ENCODE data around the gene CHST11.

Gene CHST11

DNA sequence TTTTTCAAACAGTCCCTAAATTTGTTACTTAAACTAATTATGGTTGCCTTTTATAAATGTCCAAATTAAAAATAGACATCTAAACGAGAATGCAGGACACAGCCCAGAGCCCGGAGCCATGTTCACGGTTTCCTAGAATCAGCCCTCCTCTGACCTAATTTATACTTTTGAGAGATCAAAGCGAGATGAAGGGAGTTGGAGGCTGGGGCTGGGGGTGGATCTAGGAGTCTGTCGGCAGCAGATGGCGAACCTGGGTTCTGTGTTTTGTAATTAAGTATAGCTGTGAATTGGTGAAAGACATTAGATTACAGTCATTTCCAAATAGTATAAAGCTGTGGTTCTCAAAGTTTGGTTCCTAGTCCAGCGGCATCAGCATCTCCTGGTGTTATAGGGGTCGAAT, 291.2 kb downstream of the CHST11 start:
- DNase-seq, result no peak

DNA sequence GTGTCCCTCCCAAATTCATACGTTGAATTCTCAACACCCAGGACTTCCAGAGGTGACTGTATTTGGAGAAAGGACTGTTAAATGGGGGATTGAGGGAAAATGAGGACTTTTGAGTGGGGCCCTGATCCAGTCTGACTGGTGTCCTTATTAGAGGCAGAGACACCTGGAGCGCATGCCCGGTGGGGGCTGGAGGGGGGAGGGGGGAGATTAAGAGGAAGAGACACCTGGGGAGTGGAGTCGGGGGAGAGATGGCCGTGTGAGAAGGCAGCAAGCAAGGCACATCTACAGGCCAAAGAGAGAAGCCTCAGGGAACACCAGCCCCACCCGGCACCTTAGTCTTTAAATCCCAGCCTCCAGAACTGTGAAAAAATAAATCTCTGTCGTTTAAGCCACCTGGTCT, 291.6 kb downstream of the CHST11 start:
- no peak for DNase-seq

DNA sequence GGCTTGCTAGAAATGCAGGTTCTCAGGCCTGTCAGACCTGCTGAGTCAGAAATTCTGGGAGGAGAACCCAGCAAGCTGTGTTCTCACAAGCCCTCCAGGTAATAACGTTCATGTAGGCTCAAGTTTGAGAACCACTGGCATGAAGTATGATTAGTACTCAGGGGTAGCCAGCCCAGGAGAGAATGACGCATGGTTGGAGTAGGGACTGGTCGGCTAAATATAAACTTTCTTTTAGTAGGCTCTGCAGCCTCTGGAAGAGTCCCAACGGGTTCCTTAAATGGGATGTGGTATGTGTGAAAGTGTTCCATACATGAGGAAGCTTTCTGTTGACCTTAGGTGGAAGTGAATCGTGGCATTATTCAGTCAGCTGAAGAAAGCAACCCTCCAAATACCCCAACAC, 292.0 kb downstream of the CHST11 start:
- DNase-seq, result no peak

DNA sequence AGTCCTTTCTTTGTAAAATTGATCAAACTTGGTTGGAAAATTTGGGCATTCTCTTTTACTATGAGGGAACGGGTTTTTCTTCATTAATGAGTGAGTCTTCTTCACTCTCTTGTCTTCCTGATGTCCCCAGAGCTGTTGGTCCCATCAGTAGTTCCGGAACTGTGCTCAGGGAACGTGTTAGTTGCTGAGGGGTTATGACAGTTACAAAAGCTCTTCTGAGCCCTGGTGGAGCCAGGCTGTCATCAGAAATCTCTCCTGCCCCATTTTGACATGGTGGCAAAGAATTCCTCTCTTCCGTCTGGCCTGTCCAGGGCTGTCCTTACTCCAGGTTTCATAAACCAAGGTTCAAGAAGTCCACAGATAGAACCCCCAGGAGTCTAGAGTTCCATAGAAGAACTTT, 292.8 kb downstream of the CHST11 start:
- DNase-seq, result no peak

DNA sequence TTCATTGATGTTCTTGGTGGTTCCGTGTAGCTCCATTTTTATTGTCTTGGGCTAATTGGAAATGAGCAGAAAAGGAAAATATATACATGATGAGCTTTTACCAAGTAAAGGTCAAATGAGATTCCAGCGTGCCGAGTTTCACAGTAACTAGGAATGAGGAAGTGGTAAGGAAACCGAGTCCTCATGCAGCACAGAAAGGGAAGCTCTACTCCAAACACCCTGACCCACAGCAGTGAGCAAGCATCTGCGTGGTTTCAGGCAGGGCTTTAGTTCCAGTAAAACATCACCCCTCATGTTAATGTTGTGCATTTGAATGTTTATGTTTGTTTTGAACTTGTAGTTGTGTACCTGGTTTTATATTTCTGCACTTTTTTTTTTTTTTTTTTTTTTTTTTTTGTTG, 293.3 kb downstream of the CHST11 start:
- no peak for DNase-seq

DNA sequence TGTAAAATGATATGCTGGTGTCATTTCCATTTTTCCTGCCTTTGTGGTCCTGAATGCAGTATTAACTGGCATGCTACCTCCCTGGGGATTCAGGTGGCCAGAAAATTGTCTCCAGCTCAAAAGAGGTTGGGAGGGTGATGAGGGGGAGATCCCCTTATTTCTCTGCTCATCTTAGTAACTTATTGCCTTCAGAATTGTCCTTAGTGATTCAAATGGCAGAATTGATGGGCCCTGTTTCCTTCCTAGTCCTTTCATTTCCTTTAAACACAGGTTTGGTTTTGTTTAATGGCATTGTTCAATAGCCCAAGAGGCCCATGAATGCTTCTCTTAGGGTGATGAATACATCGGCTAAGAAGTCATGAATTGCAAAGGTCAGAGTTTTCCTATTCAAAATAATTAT, 294.4 kb downstream of the CHST11 start:
- no peak for DNase-seq

DNA sequence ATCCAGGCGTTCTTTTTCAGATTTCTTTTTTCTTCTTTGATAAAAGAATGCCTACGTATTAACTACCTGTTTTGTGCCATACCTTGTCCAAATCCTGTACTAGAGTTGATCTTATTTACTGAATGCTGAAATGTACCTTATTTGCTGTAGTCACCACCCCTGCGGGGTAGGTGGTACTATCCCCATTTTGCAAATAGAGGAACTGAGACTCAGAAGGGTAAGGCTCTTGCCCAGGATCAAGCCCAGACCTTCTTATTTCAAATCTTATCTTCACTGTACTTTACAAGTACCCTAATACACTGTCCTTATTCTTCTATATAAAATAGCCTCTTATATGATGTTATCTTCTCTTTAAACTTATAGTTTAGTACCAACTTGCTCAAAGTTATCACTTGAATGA, 294.8 kb downstream of the CHST11 start:
- no peak for DNase-seq

DNA sequence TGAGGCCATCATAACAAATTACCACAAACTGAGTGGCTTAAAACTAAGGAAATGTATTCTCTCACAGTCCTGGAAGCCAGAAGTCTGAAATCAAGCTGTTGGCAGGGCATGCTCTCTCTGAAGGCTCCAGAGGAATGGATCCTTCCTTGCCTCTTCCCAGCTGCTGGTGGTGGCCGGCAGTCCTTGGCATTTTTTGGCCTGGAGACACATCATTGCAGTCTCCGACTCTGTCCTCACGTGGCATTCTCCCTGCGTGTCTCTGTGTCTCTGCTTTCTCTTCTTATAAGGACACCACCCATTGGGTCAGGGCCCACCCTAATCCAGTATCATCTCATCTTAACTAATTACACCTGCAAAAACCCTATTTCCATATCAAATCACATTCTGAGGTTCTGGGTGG, 295.3 kb downstream of the CHST11 start:
- DNase-seq, result no peak

DNA sequence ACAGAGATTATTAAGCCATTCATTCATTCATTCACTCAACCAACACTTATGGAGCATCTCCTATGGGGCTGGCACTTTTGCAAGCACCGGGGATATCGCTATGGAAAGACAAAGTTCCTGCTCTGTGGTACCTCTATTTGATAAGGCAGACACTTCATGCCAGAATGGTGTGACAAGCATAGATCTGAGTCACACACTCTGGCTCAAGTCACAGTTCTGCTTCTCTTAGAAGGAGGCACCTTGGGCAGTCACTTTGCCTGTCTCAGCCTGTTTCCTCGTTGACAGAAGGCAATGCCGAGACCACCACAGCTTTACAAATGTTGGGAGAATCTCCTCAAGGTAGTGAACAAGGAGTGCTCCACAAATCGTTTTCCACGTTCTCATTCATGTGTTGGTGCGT, 296.1 kb downstream of the CHST11 start:
- no peak for DNase-seq

DNA sequence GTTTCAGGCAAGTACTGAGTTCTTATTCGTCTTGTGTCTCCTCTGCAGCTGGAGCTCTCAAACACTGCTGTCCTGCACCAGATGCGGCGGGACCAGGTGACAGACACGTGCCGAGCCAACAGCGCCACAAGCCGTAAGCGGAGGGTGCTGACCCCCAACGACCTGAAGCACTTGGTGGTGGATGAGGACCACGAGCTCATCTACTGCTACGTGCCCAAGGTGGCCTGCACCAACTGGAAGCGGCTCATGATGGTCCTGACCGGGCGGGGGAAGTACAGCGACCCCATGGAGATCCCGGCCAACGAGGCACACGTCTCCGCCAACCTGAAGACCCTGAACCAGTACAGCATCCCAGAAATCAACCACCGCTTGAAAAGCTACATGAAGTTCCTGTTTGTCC, 300.2 kb downstream of the CHST11 start:
- DNase-seq, result no peak

DNA sequence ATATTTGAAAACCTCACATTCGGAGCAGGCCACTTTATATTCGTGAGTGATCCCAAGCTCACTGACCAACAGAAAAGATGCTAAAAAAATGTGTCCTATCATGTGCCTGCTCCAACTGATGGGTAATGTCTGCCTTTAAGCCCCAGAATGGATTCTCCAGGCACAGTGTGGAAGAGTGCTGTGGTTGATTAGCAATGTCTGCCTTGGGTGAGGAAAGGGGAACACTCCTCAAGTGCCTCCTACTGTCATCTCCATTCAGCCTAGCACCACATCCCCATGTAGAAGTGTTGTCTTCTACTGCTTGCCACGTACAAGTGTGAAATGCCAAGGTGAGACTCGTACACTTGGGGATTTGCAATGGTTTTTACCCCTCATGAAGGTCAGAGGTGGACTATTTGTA, 302.0 kb downstream of the CHST11 start:
- DNase-seq, result no peak

DNA sequence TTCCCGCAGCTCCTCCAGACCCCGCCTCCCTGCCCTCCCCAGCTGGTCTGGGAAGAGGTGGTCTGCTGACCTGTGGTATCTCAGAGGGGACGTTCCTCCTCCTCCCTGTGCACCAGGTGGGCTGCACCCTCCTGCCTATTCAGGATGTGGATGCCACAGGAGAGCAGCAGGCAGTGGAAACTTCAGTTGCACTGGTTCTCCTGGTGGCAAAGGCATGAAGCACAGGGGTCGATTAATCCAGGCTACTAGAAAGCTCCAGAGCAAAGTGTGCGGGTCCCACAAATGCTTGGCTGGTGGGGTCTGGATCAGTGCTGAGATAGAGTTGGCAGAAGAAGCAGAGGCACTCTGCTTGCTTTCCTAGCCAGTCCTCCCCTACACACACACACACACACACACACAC, 304.3 kb downstream of the CHST11 start:
- no peak for DNase-seq

DNA sequence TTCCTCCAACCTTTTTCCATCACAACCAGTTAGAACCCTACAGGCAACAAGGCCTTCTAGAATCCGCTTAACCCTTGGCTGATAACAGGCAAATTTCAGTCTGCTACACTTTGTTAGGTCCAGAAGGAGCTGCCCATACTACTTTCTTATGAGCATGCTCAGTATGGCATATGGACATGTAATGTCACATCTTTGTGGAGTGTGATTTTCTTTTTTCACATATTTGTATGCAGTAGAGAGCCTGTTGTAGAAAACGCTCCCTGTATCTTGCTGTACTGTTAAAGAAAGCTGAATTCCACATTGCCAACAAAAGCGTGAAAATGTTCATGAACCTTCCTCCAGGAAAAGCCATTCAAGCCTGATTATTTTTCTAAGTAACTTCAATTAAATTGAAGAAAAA, 304.9 kb downstream of the CHST11 start:
- DNase-seq, result no peak

DNA sequence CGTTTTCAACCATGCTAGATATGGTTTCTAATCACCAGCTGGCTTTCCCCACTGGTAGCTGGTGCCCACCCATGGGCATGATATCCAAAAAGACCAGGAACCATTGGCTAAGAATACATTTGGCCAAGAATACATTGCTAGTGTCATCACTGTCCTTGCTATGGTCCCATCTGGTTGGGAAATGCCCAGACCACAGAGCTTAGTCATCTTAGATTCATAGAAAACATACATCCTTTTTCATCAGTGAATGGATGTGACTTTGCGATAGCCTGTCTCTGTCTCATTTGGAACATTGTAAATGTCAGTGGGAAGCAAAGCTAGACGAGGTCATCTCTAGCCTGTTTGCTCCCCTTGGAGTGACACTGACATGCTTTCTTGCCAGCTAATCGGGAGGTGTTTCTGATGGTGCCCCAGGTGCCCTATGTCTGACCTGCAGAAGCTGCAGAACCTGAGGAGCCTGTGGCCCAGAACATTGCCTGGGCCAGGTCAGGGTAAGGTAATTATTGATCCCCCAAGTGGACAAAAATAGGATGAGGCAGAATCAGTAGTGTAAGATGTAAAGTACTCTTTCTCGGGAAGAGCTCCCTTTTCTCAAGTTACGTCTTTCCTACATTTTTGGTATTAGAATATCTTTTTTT, 306.5 kb downstream of the CHST11 start:
- DNase-seq, result peak; percentile 70

DNA sequence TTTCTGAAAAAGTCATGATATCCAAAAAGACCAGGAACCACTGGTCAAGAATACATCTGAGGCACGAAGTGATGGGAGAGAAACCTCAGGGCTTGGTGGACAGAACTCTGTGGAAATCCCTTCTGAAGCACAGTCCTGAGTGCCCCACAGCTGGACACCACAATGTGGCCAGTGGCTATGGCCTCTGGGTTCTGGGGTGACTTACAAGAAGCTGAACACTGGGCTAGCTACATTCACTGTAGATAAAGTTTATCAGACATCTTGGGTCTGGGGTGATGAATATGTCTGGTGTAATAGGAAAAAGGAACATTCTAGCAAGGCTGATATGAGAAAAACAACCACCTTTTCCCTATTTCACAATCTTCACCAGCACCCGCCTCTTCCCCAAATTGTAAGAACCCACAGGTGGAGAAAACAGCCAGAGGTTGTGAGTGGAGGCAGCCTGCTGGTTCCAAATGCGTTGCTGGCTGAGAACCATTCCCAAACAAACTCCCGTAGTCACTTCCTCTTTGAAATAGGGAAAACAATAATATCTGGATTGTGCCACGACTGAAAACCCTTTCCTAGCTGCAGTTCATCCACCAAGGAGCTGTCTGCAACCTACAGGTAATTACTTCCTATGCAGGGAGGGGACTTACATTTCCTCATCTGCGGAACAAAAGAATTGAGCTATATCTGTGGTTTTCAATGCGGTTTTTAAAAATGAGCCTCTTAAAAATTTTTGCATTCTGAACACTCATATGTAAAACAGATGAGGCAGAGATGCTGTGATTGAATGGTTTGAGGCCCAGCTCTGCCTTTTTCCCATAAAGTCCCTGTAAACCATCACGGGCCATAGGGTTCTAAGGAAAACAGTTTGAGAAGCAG, 307.7 kb downstream of the CHST11 start:
- peak; percentile 58 for DNase-seq

DNA sequence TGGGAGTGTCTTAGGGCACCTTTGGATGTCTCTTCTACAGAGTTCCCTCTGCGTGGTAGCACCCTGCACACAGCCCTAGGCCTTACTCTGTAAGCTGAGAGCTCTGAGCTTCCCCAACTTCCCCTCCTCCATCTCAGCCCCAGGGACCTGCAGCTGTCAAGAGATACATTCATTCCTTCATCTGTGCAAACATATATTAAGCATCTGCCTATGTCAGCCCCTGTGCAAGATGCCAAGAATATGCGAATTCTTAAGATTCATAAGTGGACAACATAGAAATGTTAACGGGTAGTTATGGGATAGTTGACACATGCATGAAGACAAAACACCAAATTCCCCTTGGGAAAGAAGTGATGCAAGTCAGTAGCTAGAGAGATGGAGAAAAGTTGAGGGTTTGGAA, 310.5 kb downstream of the CHST11 start:
- DNase-seq, result no peak

DNA sequence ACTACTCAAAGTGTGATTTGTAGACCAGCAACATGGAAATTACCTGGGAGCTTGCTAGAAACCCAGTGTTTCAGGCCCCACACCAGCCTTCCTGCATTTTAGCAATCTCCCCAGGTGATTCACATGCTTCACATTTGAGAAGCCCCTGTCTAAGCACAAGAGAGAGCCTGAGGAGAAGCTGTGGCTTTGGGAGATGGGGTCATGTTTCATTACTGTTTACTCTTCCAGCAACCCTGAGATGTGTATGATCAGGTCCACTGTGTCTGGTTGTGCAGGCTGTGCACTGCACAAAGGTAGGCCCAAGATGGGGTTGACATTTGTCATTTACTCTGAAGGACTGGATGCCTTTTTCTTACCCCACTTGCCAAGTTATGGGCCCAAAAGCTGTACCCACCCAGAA, 311.3 kb downstream of the CHST11 start:
- no peak for DNase-seq

DNA sequence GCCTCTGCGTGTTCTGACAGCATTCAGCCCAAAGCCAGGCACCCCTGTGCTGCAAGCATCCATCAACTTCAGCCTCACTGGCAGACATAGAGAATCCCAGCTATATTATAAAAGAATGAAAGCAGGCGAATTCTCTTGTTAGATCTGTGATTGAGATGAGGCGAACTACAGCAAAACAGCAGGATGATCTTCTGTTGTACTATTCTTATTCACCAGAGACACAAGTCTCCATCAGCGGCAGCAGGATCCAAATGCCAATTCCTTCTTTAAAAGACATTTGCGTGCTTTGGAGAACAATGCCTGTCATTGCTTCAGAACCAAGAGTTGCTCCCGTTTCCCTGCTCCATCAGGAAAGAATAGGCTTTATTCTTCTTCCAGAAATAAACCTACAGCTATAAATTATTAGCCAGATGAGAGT, 312.4 kb downstream of the CHST11 start:
- DNase-seq, result no peak

DNA sequence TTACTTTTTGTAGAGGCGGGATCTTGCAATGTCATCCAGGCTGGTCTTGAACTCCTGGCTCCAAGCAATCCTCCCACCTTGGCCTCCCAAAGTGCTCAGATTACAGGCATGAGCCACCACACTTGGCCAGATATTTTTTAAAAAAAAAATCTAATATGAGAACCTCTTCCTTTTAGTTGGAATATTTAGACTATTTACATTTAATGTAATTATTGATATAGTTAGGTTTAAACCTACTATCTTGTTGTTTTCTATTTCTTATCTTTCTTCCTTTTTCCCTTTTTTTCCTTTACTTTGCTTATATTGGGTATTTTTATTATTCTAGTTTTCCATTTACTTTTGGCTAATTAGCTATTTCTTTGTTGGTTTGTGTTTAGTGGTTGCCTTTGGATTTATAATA, 315.6 kb downstream of the CHST11 start:
- no peak for DNase-seq

DNA sequence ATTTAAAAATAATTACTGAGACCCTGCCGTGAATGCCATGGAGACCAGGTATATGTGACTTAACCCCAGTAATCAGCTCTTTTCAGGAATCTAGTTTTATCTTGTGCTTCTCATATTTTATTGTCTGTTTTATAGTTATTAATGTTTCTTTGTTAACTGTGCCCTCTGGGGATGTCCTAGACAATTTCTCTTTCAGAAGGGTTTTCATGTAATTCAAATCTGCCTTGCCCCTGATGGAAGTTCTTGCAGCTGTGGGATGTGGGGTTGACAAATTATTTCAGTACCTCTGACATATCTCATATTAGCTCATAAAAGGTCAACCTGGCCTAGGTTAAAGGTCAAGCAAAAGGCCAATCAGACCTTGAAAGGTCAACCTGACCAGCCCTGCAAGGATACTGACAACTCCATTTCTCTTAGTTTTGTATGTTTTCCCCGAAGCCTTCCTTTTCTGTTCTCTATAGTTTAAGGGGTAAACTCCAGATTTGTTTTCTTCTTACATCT, 319.0 kb downstream of the CHST11 start:
- DNase-seq, result no peak

DNA sequence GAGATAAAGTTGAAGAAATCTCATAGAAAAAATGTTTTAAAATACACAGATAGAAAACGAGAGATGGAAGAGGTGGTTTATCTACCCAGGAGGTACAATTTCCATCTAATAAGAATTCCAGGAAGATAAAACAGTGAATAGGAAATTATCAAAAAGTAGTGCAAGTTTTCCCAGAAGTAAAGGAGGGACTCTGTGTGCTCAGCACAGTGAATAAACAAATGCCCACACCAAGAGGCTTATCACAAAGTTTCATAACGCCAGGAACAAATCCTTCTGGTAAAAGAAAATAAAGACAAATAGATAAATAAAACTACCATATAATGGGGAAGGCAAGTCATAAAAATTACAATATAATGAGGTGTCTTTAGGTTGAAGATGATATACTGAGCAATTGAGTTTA, 322.4 kb downstream of the CHST11 start:
- DNase-seq, result no peak

DNA sequence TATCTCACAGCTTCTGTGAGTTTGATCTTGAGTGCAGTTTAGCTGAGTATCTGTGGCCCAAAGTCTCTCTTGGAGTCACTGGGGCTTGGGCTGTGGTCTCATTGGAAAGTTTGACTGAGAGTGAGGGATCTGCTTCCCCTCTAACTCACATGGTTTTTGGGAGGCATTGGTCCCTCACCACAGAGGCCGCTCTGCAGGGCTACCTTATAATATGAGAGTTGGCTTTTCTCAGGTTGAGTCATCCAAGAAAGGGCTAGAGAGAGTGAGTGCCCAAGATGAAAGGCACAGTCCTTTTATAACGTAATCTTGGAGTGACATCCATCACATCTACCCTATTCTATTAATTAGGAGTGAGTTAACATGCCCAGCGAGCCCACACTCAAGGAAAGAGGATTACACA, 325.5 kb downstream of the CHST11 start:
- DNase-seq, result peak; percentile 11

DNA sequence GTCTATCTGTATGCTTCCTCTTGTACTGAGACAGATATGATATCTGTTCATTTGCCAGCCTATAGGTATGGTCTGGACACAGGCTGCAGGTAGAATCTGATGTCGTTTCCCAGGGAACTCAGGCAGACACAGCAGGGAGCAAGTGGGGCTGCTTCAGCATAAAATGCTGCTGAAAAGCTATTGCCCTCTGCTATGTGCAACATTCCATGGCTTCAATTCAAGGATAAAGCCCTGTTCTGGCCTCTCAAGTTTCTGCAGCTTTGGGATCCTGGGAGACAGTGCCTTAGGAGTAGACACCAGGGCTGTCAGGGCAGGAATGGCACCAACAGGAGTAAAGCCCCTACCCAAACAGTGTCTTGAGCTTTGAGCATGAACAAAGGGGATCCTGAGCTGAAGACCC, 327.8 kb downstream of the CHST11 start:
- DNase-seq, result no peak

DNA sequence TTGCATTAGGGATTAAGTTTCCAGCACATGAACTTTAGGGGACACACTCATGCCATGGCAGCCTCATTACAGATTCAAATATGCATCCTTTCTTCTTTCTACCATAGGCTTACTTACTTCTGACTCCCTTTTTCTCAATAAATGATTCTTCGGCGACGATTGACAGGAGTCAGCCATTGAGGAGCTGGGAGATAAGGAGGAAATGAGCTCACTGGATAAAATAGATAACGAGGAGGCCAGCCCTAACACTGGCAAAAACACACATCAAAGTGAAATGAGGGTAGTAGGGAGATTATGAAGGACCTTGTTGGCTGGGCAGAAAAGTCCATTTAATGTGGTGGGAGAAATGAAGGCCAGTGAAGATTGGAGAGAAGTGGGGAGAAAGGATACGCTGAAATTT, 329.1 kb downstream of the CHST11 start:
- DNase-seq, result no peak

DNA sequence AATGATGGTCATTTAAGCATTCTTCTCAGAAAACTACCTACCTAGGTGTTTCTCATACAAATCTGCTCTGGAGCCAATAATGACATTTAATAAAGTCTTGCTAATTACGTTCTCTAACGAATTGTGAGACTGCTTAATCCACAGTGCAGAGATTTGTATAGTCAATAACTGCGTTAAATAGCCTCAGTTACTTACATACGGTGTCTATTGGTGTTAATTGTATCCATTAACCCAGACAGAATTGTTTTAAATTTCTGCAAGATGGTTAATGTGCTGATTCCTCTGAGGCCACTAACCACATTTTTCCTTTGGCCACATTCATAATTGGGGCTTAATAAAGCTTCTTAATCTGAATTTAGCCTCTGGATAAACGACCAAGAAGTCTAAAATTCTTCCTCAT, 329.6 kb downstream of the CHST11 start:
- no peak for DNase-seq

Data from activated CD4-positive, alpha-beta T cell treated with anti-CD3 and anti-CD28 coated beads, Interleukin-10, Interleukin-2, amounts not matched to agents 100 ng/mL and 50 ng/mL, durations not matched to agents 16 hours and 8 hours (primary cell).